OCI-LY7 (cell line): Measurements from ENCODE around the gene SETDB1. TPM values are rescaled to one million over a fixed set of nuclear protein-coding genes. Genes with fewer than 3 reads are reported as not detected.
A peak's percentile ranks its signal among the peaks of the same experiment; 100 is the strongest.

Experiments used
- BruUV-seq: library from RNA; stranded (reverse); fragments of 400-500 nt; replicated peaks from 2 replicates; lab custom pipeline; 2021; lab: Mats Ljungman, UMichigan
- CTCF ChIA-PET: fragments of 300-600 bp; sonication (Branson Sonifier 250); formaldehyde crosslinking; loops from one replicate; lab custom pipeline; 2022; ENCODE audit warnings: antibody characterized with exemption; ENCODE audit not compliant: unreplicated experiment; lab: Charles Lee
- POLR2A ChIA-PET: fragments of 300-600 bp; sonication (Branson Sonifier 250); formaldehyde crosslinking; loops from one replicate; lab custom pipeline; 2022; ENCODE audit warnings: antibody characterized with exemption; lab: Charles Lee
- DNase-seq: peaks from one replicate; pipeline ENCODE4 v3.0.0-alpha.2; 2015; ENCODE audit warnings: low spot score
- H2AFZ ChIP-seq: fragments of 200-600 bp; sonication (generic), shearing (Covaris generic); 2 replicates; pipeline ENCODE4 v1.6.1; 2014; ENCODE audit warnings: mild to moderate bottlenecking, antibody characterized with exemption, low read length, moderate library complexity
- H3K27ac ChIP-seq: fragments of 200-600 bp; sonication (generic); 2 replicates; pipeline ENCODE4 v1.5.1; 2014; ENCODE audit warnings: mixed run types, low read depth, mild to moderate bottlenecking, moderate library complexity, low read length, inconsistent platforms; ENCODE audit not compliant: poor library complexity, severe bottlenecking
- H3K36me3 ChIP-seq: fragments of 200-600 bp; sonication (generic); 2 replicates; pipeline ENCODE4 v1.6.1; 2014; ENCODE audit warnings: mild to moderate bottlenecking, antibody characterized with exemption, low read length, moderate library complexity, mixed read lengths; ENCODE audit not compliant: insufficient read depth
- H3K4me1 ChIP-seq: fragments of 200-600 bp; sonication (generic); 2 replicates; pipeline ENCODE4 v1.5.1; 2014; ENCODE audit warnings: mild to moderate bottlenecking, low read length; ENCODE audit not compliant: insufficient read depth, poor library complexity, severe bottlenecking
- H3K4me2 ChIP-seq: fragments of 200-600 bp; sonication (generic); 2 replicates; pipeline ENCODE4 v1.6.1; 2014; ENCODE audit warnings: mild to moderate bottlenecking, low read length
- H3K4me3 ChIP-seq: fragments of 200-600 bp; sonication (generic); 2 replicates; pipeline ENCODE4 v1.5.1; 2014; ENCODE audit warnings: mild to moderate bottlenecking, low read depth, low read length; ENCODE audit not compliant: poor library complexity, severe bottlenecking
- H3K79me2 ChIP-seq: fragments of 200-600 bp; sonication (generic); 2 replicates; pipeline ENCODE4 v1.6.1; 2016; ENCODE audit warnings: low read depth, mild to moderate bottlenecking, low read length, moderate library complexity, mixed read lengths; ENCODE audit not compliant: insufficient read depth
- H3K9me2 ChIP-seq: fragments of 200-600 bp; sonication (generic); 2 replicates; pipeline ENCODE4 v1.6.1; 2016; ENCODE audit warnings: mild to moderate bottlenecking, low read length, mixed read lengths; ENCODE audit not compliant: insufficient read depth
- H3K9me3 ChIP-seq: fragments of 200-600 bp; sonication (generic); 2 replicates; pipeline ENCODE4 v1.6.1; 2014; ENCODE audit warnings: mild to moderate bottlenecking, mixed run types, low read length, mixed read lengths
- H4K20me1 ChIP-seq: fragments of 200-600 bp; sonication (generic); 2 replicates; pipeline ENCODE4 v1.6.1; 2014; ENCODE audit warnings: mild to moderate bottlenecking, antibody characterized with exemption, low read length, moderate library complexity, mixed read lengths; ENCODE audit not compliant: insufficient read depth
- CTCF ChIP-seq: fragments of 200-600 bp; sonication (generic); conservative IDR thresholded peaks from 2 replicates; pipeline ENCODE4 v1.5.1; 2014; ENCODE audit warnings: mild to moderate bottlenecking, antibody characterized with exemption, low read length, moderate library complexity, mixed read lengths
- EZH2phosphoT487 ChIP-seq: fragments of 200-600 bp; sonication (generic); IDR thresholded peaks from 2 replicates; pipeline ENCODE4 v1.6.1; 2018; ENCODE audit warnings: low read depth, borderline replicate concordance, mild to moderate bottlenecking, mixed run types, antibody characterized with exemption, low read length, moderate library complexity, mixed read lengths
- intact Hi-C: fragments of 100-400 bp; cut with micrococcal nuclease; formaldehyde crosslinking; loops from one replicate; pipeline ENCODE4 v1.10.0; 2022; ENCODE audit not compliant: unreplicated experiment
- total RNA-seq, 2 experiments: library from RNA; depleted of rRNA in 1 of 2; stranded (reverse); fragments of >200 nt in 1 of 2; shearing (Covaris generic) in 1 of 2; gene quantifications; 2 replicates each; pipeline ENCODE4 v1.2.3, GENCODE V29; 2014 to 2022

SETDB1 gene
- total RNA-seq, 2 experiments from 2014 or later = 66.8 to 81.1 TPM

GRCh38 chr1:150972417-150972940 lies 46.3 kb downstream of the SETDB1 start:
- H3K36me3 ChIP-seq = peaks cover 17% of the 10 kb centered on the region
- H3K4me1 ChIP-seq = peaks cover 33% of the 10 kb centered on the region
- TF ChIP-seq CTCF (0 out of 2 replicates have a peak, but pooled peaks have one; percentile 2), EZH2phosphoT487 (no peak)
- H4K20me1 ChIP-seq = no peaks in the 10 kb centered on the region
- no peak overlapping the region for H2AFZ ChIP-seq
- peak overlapping the region; percentile 72 for H3K27ac ChIP-seq
- no TSS peak for BruUV-seq
- CTCF ChIA-PET = no interaction called here
- DNase-seq = no peak
- intact Hi-C loops = loop anchor here (10.0 kb wide), 1 partner anchor 508 kb away; no protein-coding TSS in a partner anchor
- POLR2A ChIA-PET = no interaction called here
- H3K79me2 ChIP-seq = peaks cover 40% of the 10 kb centered on the region; the same call in 1 of the 2 replicates
- H3K4me3 ChIP-seq = peak overlapping the region; percentile 80
- H3K9me3 ChIP-seq = no peaks in the 10 kb centered on the region
- H3K9me2 ChIP-seq = no peaks in the 10 kb centered on the region
- H3K4me2 ChIP-seq = peak overlapping the region; percentile 83

GRCh38 chr1:150973258-150973835 lies 47.2 kb downstream of the SETDB1 start:
- Histone ChIP-seq H3K9me3 (no peaks in the 10 kb centered on the region), H3K79me2 (peaks cover 40% of the 10 kb centered on the region; the same call in 1 of the 2 replicates), H3K36me3 (peaks cover 9% of the 10 kb centered on the region), H2AFZ (peak overlapping the region; percentile 64; the same call in 1 of the 2 replicates), H4K20me1 (no peaks in the 10 kb centered on the region), H3K4me3 (peak overlapping the region; percentile 80), H3K27ac (peak overlapping the region; percentile 72), H3K4me2 (peak overlapping the region; percentile 83), H3K4me1 (peaks cover 36% of the 10 kb centered on the region), H3K9me2 (no peaks in the 10 kb centered on the region)
- DNase-seq = peak; percentile 21
- intact Hi-C loops = loop anchor here (10.0 kb wide), 1 partner anchor 509 kb away; no protein-coding TSS in a partner anchor
- ChIA-PET POLR2A (interaction anchor here (0.5 to 1.7 kb wide), 6 partner anchors 9 to 371 kb away, joined by 3 to 7 read pairs (median 4); partner anchors contain the start of genes ANXA9 and MINDY1), CTCF (interaction anchor here (0.6 to 1.1 kb wide), 4 partner anchors 16 to 413 kb away, joined by 3 to 4 read pairs (median 3); partner anchors contain the start of gene ENSA)
- TF ChIP-seq EZH2phosphoT487 = no peak
- TF ChIP-seq CTCF = no peak
- no TSS peak for BruUV-seq
